Measurements from ENCODE around the gene EGLN3. TPM values are rescaled to one million over a fixed set of nuclear protein-coding genes. Genes with fewer than 3 reads are reported as not detected.

The EGLN3 gene
- total and polyA plus RNA-seq, 10 of the 15 experiments (the other 5 are each of a cell fraction or from before 2014, with no cell fraction given), result 0.42 to 8.1 (median 2.0) TPM

GRCh38 chr14:33978892-33979612 is 28.2 kb upstream of the EGLN3 start:
- CTCF ChIA-PET, result interaction anchor here (0.9 to 3.0 kb wide), 11 partner anchors 18 to 345 kb away, joined by 3 to 9 read pairs (median 3); no protein-coding TSS in a partner anchor
- 54% methylated on average over 8 of the region's 8 CpGs for WGBS (ENCODE audit: insufficient coverage, insufficient replicate concordance, low lambda C conversion rate, missing lambda C conversion rate)
- no peaks in the 10 kb centered on the region for H3K79me2 ChIP-seq (ENCODE audit: control insufficient read depth, insufficient read depth, low read length)

More at GRCh38 chr14:33978892-33979612, 28.2 kb upstream of the EGLN3 start:
- no peak overlapping the region for H3K4me3 ChIP-seq
- ATAC-seq (peak; percentile 19; the same call in 1 of the 3 replicates), FAIRE-seq (no peak), DNase-seq (ENCODE audit: low read depth, low spot score) (no peak)
- intact Hi-C loops (cut with micrococcal nuclease; ENCODE audit: unreplicated experiment) (loop anchor here (5.0 kb wide), 1 partner anchor 33 kb away; no protein-coding TSS in a partner anchor), in situ Hi-C loops (cut with MboI) (no loop called here)
- BruUV-seq (replicated peaks), result no TSS peak
- no peaks in the 10 kb centered on the region; the same call in 2 of the 3 replicates for H3K9me3 ChIP-seq (replicated peaks; ENCODE audit: control insufficient read depth, insufficient read depth, low read length)
- H3K27me3 ChIP-seq (replicated peaks in 1 of 2; ENCODE audit: control insufficient read depth in 2 of 2, insufficient read depth in 2 of 2, low read length in 1 of 2), result no peaks in the 10 kb centered on the region
- SMC1A ChIA-PET (ENCODE audit: uncharacterized antibody, unreplicated experiment), result interaction anchor here (0.7 to 7.1 kb wide), 21 partner anchors 11 to 141 kb away, joined by 3 to 47 read pairs (median 5); no protein-coding TSS in a partner anchor
- no peak overlapping the region for H3K9ac ChIP-seq (ENCODE audit: control insufficient read depth, insufficient read depth, low read length)
- RAD21 ChIA-PET (ENCODE audit: unreplicated experiment), result interaction anchor here (0.8 to 2.6 kb wide), 13 partner anchors 10 to 249 kb away, joined by 3 to 9 read pairs (median 3); partner anchors contain the start of gene EGLN3
- POLR2A ChIA-PET, result interaction anchor here (0.6 to 1.6 kb wide), 3 partner anchors 18 to 114 kb away, joined by 3 to 9 read pairs (median 3); no protein-coding TSS in a partner anchor
- H3K36me3 ChIP-seq (ENCODE audit: control insufficient read depth in 2 of 2, insufficient read depth in 2 of 2, low read length in 1 of 2), result no peaks in the 10 kb centered on the region
- no peaks in the 10 kb centered on the region for H3K4me1 ChIP-seq (ENCODE audit: control insufficient read depth, insufficient read depth, low read length)
- H3K27ac ChIP-seq (ENCODE audit: control insufficient read depth, insufficient read depth), result no peak overlapping the region
- H2AFZ ChIP-seq (ENCODE audit: control insufficient read depth, low read depth, low read length), result no peak overlapping the region
- no peak overlapping the region for H3K4me2 ChIP-seq (ENCODE audit: control insufficient read depth, insufficient read depth)
- no peaks in the 10 kb centered on the region for H4K20me1 ChIP-seq (ENCODE audit: control insufficient read depth, insufficient read depth)
- TF ChIP-seq USF1 (IDR thresholded peaks at IDR 0.05; ENCODE audit: borderline replicate concordance, extremely low read length, insufficient read depth, low read depth, low read length) (no peak), HDGF (IDR thresholded peaks at IDR 0.05) (no peak), E4F1 (IDR thresholded peaks at IDR 0.05; ENCODE audit: borderline replicate concordance, partially characterized antibody) (no peak), TAF1 (IDR thresholded peaks at IDR 0.05; ENCODE audit: borderline replicate concordance, low read depth, low read length) (no peak), RELA (IDR thresholded peaks at IDR 0.05; ENCODE audit: borderline replicate concordance, partially characterized antibody) (no peak), EP300 (IDR thresholded peaks at IDR 0.05; ENCODE audit: borderline replicate concordance in 1 of 2, control insufficient read depth in 1 of 2, low read depth in 2 of 2, low read length in 2 of 2) (no peak), CBX3 (IDR thresholded peaks at IDR 0.05; ENCODE audit: borderline replicate concordance, low read depth) (no peak), CBX5 (IDR thresholded peaks at IDR 0.05; ENCODE audit: low read depth) (no peak)
- TF ChIP-seq, protein P1, sequence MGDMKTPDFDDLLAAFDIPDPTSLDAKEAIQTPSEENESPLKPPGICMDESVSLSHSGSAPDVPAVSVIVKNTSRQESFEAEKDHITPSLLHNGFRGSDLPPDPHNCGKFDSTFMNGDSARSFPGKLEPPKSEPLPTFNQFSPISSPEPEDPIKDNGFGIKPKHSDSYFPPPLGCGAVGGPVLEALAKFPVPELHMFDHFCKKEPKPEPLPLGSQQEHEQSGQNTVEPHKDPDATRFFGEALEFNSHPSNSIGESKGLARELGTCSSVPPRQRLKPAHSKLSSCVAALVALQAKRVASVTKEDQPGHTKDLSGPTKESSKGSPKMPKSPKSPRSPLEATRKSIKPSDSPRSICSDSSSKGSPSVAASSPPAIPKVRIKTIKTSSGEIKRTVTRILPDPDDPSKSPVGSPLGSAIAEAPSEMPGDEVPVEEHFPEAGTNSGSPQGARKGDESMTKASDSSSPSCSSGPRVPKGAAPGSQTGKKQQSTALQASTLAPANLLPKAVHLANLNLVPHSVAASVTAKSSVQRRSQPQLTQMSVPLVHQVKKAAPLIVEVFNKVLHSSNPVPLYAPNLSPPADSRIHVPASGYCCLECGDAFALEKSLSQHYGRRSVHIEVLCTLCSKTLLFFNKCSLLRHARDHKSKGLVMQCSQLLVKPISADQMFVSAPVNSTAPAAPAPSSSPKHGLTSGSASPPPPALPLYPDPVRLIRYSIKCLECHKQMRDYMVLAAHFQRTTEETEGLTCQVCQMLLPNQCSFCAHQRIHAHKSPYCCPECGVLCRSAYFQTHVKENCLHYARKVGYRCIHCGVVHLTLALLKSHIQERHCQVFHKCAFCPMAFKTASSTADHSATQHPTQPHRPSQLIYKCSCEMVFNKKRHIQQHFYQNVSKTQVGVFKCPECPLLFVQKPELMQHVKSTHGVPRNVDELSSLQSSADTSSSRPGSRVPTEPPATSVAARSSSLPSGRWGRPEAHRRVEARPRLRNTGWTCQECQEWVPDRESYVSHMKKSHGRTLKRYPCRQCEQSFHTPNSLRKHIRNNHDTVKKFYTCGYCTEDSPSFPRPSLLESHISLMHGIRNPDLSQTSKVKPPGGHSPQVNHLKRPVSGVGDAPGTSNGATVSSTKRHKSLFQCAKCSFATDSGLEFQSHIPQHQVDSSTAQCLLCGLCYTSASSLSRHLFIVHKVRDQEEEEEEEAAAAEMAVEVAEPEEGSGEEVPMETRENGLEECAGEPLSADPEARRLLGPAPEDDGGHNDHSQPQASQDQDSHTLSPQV (IDR thresholded peaks at IDR 0.05), result peak; percentile 91

Data from GM12878 (cell line).